HL-60 (cell line): ENCODE data around the gene DIAPH2.

Experiments used
- REST ChIP-seq: IDR thresholded peaks from 2 replicates; pipeline ENCODE4 v1.6.1; 2012; ENCODE audit warnings: low read depth; ENCODE audit not compliant: insufficient replicate concordance
- TF ChIP-seq, protein P1 (sequence below): IDR thresholded peaks from one replicate; pipeline ENCODE4 v1.5.1; 2011; ENCODE audit warnings: low read length, control low read depth, inconsistent platforms; ENCODE audit not compliant: insufficient read depth

DNA sequence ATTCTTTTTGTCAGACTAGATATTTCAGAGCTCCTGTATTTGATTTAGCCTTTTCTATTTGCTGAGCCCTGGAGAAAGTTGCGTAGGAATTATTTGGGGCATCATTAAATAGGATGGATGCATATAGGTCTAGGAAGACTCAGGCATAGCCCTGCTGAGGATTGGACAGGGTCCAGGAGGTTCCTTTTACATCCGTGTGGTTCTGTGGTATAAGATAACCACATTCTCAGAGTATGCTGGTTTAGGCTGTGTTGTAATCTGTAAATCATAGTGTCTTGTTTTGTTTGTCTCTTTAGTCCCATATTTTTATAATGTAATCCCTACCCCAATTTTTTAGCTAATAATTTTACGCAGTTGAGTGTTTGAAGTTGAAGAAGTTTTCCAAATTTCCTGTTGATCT is 712.7 kb downstream of the DIAPH2 start:
- TF ChIP-seq REST: no peak
- TF ChIP-seq, protein P1, sequence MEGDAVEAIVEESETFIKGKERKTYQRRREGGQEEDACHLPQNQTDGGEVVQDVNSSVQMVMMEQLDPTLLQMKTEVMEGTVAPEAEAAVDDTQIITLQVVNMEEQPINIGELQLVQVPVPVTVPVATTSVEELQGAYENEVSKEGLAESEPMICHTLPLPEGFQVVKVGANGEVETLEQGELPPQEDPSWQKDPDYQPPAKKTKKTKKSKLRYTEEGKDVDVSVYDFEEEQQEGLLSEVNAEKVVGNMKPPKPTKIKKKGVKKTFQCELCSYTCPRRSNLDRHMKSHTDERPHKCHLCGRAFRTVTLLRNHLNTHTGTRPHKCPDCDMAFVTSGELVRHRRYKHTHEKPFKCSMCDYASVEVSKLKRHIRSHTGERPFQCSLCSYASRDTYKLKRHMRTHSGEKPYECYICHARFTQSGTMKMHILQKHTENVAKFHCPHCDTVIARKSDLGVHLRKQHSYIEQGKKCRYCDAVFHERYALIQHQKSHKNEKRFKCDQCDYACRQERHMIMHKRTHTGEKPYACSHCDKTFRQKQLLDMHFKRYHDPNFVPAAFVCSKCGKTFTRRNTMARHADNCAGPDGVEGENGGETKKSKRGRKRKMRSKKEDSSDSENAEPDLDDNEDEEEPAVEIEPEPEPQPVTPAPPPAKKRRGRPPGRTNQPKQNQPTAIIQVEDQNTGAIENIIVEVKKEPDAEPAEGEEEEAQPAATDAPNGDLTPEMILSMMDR: no peak
